Liver (tissue), 9 donors: ENCODE measurements around the gene GRIA3. TPM values are rescaled to one million over a fixed set of nuclear protein-coding genes. Genes with fewer than 3 reads are reported as not detected.

Experiments used
- DNase-seq: peaks from one replicate; pipeline ENCODE4 v3.0.0-alpha.2; 2017; ENCODE audit warnings: low spot score
- H3K27ac ChIP-seq, 2 donors: one replicate each; pipeline ENCODE4 v1.7.0; 2013; ENCODE audit warnings: inconsistent platforms in 2 of 2, low read length in 2 of 2, control low read depth in 1 of 2, low read depth in 1 of 2, mild to moderate bottlenecking in 1 of 2
- H3K27me3 ChIP-seq, 4 donors: one replicate each; pipeline versions ENCODE4 v1.6.1 to v1.7.0; 2013; ENCODE audit warnings: low read length in 3 of 4, inconsistent platforms in 1 of 4, mild to moderate bottlenecking in 1 of 4, moderate library complexity in 1 of 4; ENCODE audit not compliant: control insufficient read depth in 4 of 4, insufficient read depth in 4 of 4
- H3K36me3 ChIP-seq, 4 donors: one replicate each; pipeline versions ENCODE4 v1.6.1 to v1.7.0; 2013; ENCODE audit warnings: low read length in 3 of 4, mild to moderate bottlenecking in 3 of 4, low read depth in 1 of 4, moderate library complexity in 1 of 4; ENCODE audit not compliant: control insufficient read depth in 4 of 4, insufficient read depth in 3 of 4
- H3K4me1 ChIP-seq, 4 donors: one replicate each; pipeline versions ENCODE4 v1.6.1 to v1.7.0; 2013; ENCODE audit warnings: low read length in 3 of 4, mild to moderate bottlenecking in 3 of 4, moderate library complexity in 1 of 4; ENCODE audit not compliant: control insufficient read depth in 4 of 4, insufficient read depth in 4 of 4
- H3K4me3 ChIP-seq, 3 donors: one replicate each; pipeline versions ENCODE4 v1.6.1 to v1.7.0; 2013; ENCODE audit warnings: low read length in 3 of 3, control low read depth in 1 of 3, low read depth in 1 of 3, mild to moderate bottlenecking in 1 of 3
- H3K9ac ChIP-seq, 2 donors: one replicate each; pipeline ENCODE4 v1.7.0; 2013; ENCODE audit warnings: low read length in 2 of 2, mild to moderate bottlenecking in 2 of 2, moderate library complexity in 2 of 2, control low read depth in 1 of 2, low read depth in 1 of 2
- H3K9me3 ChIP-seq, 4 donors: one replicate each; pipeline versions ENCODE4 v1.6.1 to v1.7.0; 2013; ENCODE audit warnings: low read length in 3 of 4; ENCODE audit not compliant: control insufficient read depth in 4 of 4
- ATF3 ChIP-seq: IDR thresholded peaks from 2 replicates; pipeline ENCODE4 v1.6.1; 2016; ENCODE audit warnings: antibody characterized with exemption
- EGR1 ChIP-seq, 2 donors: IDR thresholded peaks; 2 replicates each; pipeline ENCODE4 v1.6.1; 2016 to 2018; ENCODE audit warnings: antibody characterized with exemption in 2 of 2, low read depth in 2 of 2
- FOXA1 ChIP-seq: IDR thresholded peaks from 2 replicates; pipeline ENCODE4 v1.6.1; 2016; ENCODE audit warnings: antibody characterized with exemption
- FOXA2 ChIP-seq: IDR thresholded peaks from 2 replicates; pipeline ENCODE4 v1.6.1; 2016; ENCODE audit warnings: antibody characterized with exemption
- GABPA ChIP-seq, 2 donors: IDR thresholded peaks in 1 of 2; conservative IDR thresholded peaks in 1 of 2; 2 replicates each; pipeline ENCODE4 v1.6.1; 2016; ENCODE audit warnings: antibody characterized with exemption in 2 of 2, mild to moderate bottlenecking in 1 of 2, moderate library complexity in 1 of 2
- HNF4A ChIP-seq, 2 donors: conservative IDR thresholded peaks; 2 replicates each; pipeline ENCODE4 v1.6.1; 2016; ENCODE audit warnings: antibody characterized with exemption in 2 of 2, mild to moderate bottlenecking in 2 of 2
- HNF4G ChIP-seq: IDR thresholded peaks from 2 replicates; pipeline ENCODE4 v1.6.1; 2016; ENCODE audit warnings: antibody characterized with exemption
- JUND ChIP-seq, 2 donors: IDR thresholded peaks; 2 replicates each; pipeline ENCODE4 v1.6.1; 2016; ENCODE audit warnings: antibody characterized with exemption in 2 of 2
- MAX ChIP-seq: IDR thresholded peaks from 2 replicates; pipeline ENCODE4 v1.6.1; 2016; ENCODE audit warnings: antibody characterized with exemption
- NR2F2 ChIP-seq: IDR thresholded peaks from 2 replicates; pipeline ENCODE4 v1.6.1; 2016; ENCODE audit warnings: antibody characterized with exemption
- RAD21 ChIP-seq, 2 donors: IDR thresholded peaks; 2 replicates each; pipeline ENCODE4 v1.6.1; 2016; ENCODE audit warnings: antibody characterized with exemption in 2 of 2, mild to moderate bottlenecking in 2 of 2
- REST ChIP-seq: IDR thresholded peaks from 2 replicates; pipeline ENCODE4 v1.6.1; 2016; ENCODE audit warnings: antibody characterized with exemption, mild to moderate bottlenecking
- RXRA ChIP-seq, 2 donors: IDR thresholded peaks; 2 replicates each; pipeline ENCODE4 v1.6.1; 2017 to 2018; ENCODE audit warnings: antibody characterized with exemption in 2 of 2, mild to moderate bottlenecking in 1 of 2
- SP1 ChIP-seq: IDR thresholded peaks from 2 replicates; pipeline ENCODE4 v1.6.1; 2018; ENCODE audit warnings: antibody characterized with exemption, mild to moderate bottlenecking
- TAF1 ChIP-seq: conservative IDR thresholded peaks from 2 replicates; pipeline ENCODE4 v1.6.1; 2016; ENCODE audit warnings: antibody characterized with exemption, mild to moderate bottlenecking
- YY1 ChIP-seq: IDR thresholded peaks from 2 replicates; pipeline ENCODE4 v1.6.1; 2016; ENCODE audit warnings: antibody characterized with exemption, mild to moderate bottlenecking
- ZBTB33 ChIP-seq: IDR thresholded peaks from 2 replicates; pipeline ENCODE4 v1.6.1; 2016; ENCODE audit warnings: antibody characterized with exemption
- WGBS: extraction: QIAGEN DNeasy Blood & Tissue Kit; methylation state at CpG from one replicate; pipeline ENCODE4 v1.1.7; 2013; 5-methylcytosine and 5-hydroxymethylcytosine counted together
- polyA plus RNA-seq, 2 donors: library from polyadenylated mRNA; stranded (reverse) in 1 of 2; unstranded in 1 of 2; fragments of 200-250 nt in 1 of 2; fragments of >200 nt in 1 of 2; fragmentation: Nextera tagmentation in 1 of 2; extraction: Ambion mirVana in 1 of 2; gene quantifications; one replicate each; pipeline versions ENCODE4 v1.2.1 to v1.2.3, GENCODE V29; 2013 to 2015
- total RNA-seq, 2 donors: library from RNA; depleted of rRNA; stranded (reverse); fragments of >200 nt; gene quantifications; one replicate each; pipeline ENCODE4 v1.2.3, GENCODE V29; 2014
- donor health status: healthy.
- donor health status: healthy.
- donor health status: healthy.
- donor health status: healthy.
- donor health status: healthy.

Gene GRIA3
- total and polyA plus RNA-seq, 4 donors: 1.5 to 3.4 (median 2.9) TPM

- DNase-seq: no peak
- Histone ChIP-seq H3K9ac (no peak overlapping the region), H3K36me3 (no peaks in the 10 kb centered on the region), H3K27me3 (no peaks in the 10 kb centered on the region), H3K27ac (no peak overlapping the region), H3K4me1 (peaks cover 0 to 4% (median 2%) of the 10 kb centered on the region in 4 donors), H3K4me3 (no peak overlapping the region), H3K9me3 (no peaks in the 10 kb centered on the region)
- 79% methylated on average over 7 of the region's 7 CpGs for WGBS
- TF ChIP-seq FOXA2: no peak
- no peak for TF ChIP-seq HNF4G
- no peak for TF ChIP-seq ZBTB33
- TF ChIP-seq ATF3: no peak
- no peak for TF ChIP-seq RXRA (IDR thresholded peaks at IDR 0.05)
- no peak for TF ChIP-seq GABPA (IDR thresholded peaks at IDR 0.05 in 1 of 2, conservative IDR thresholded peaks at IDR 0.05 in 1 of 2)
- TF ChIP-seq REST: no peak
- no peak for TF ChIP-seq JUND (IDR thresholded peaks at IDR 0.05)
- TF ChIP-seq MAX: no peak
- TF ChIP-seq SP1: no peak
- TF ChIP-seq FOXA1: no peak
- no peak for TF ChIP-seq TAF1
These were observed 154.0 kb downstream of the GRIA3 start for GRCh38 chrX:123337886-123338639.

GRCh38 chrX:123339221-123339905 is 155.3 kb downstream of the GRIA3 start:
- Histone ChIP-seq H3K27ac (no peak overlapping the region), H3K36me3 (no peaks in the 10 kb centered on the region), H3K27me3 (no peaks in the 10 kb centered on the region), H3K4me3 (no peak overlapping the region), H3K9me3 (no peaks in the 10 kb centered on the region), H3K4me1 (peaks cover 0 to 4% (median 2%) of the 10 kb centered on the region in 4 donors), H3K9ac (no peak overlapping the region)
- DNase-seq: no peak
- WGBS: 84% methylated on average over 4 of the region's 4 CpGs
- TF ChIP-seq MAX: no peak
- TF ChIP-seq TAF1: no peak
- no peak for TF ChIP-seq REST
- no peak for TF ChIP-seq ATF3
- no peak for TF ChIP-seq JUND (IDR thresholded peaks at IDR 0.05)
- no peak for TF ChIP-seq FOXA2
- TF ChIP-seq GABPA (IDR thresholded peaks at IDR 0.05 in 1 of 2, conservative IDR thresholded peaks at IDR 0.05 in 1 of 2): no peak
- no peak for TF ChIP-seq EGR1 (IDR thresholded peaks at IDR 0.05; ENCODE audit: low read depth in 2 of 2)
- no peak for TF ChIP-seq YY1
- TF ChIP-seq ZBTB33: no peak
- TF ChIP-seq FOXA1: no peak
- no peak for TF ChIP-seq NR2F2
- TF ChIP-seq HNF4A (conservative IDR thresholded peaks at IDR 0.05): no peak
- no peak for TF ChIP-seq HNF4G
- TF ChIP-seq SP1: no peak
- TF ChIP-seq RXRA (IDR thresholded peaks at IDR 0.05): no peak
- TF ChIP-seq RAD21 (IDR thresholded peaks at IDR 0.05): no peak
